Measurements from ENCODE around the gene ADAMTSL3. TPM values are rescaled to one million over a fixed set of nuclear protein-coding genes. Genes with fewer than 3 reads are reported as not detected.

The ADAMTSL3 gene
- total and polyA plus RNA-seq, 3 donors from 2014 or later, result 8.6 to 16.4 (median 9.4) TPM

GRCh38 chr15:83732196-83732595 lies 78.3 kb downstream of the ADAMTSL3 start:
- Histone ChIP-seq H3K36me3 (ENCODE audit: low read depth, missing control alignments) (no peaks in the 10 kb centered on the region), H3K27ac (no peak overlapping the region), H3K9me3 (no peaks in the 10 kb centered on the region), H3K4me3 (no peak overlapping the region), H3K27me3 (no peaks in the 10 kb centered on the region), H3K4me1 (no peaks in the 10 kb centered on the region)
- TF ChIP-seq, protein P1, sequence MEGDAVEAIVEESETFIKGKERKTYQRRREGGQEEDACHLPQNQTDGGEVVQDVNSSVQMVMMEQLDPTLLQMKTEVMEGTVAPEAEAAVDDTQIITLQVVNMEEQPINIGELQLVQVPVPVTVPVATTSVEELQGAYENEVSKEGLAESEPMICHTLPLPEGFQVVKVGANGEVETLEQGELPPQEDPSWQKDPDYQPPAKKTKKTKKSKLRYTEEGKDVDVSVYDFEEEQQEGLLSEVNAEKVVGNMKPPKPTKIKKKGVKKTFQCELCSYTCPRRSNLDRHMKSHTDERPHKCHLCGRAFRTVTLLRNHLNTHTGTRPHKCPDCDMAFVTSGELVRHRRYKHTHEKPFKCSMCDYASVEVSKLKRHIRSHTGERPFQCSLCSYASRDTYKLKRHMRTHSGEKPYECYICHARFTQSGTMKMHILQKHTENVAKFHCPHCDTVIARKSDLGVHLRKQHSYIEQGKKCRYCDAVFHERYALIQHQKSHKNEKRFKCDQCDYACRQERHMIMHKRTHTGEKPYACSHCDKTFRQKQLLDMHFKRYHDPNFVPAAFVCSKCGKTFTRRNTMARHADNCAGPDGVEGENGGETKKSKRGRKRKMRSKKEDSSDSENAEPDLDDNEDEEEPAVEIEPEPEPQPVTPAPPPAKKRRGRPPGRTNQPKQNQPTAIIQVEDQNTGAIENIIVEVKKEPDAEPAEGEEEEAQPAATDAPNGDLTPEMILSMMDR (IDR thresholded peaks at IDR 0.05), result no peak
- DNase-seq, result no peak
- 21 to 26% methylated on average over 1 of the region's 1 CpG for WGBS, 2 donors
- intact Hi-C loops (cut with DNase I; ENCODE audit: low total_unique reads), result no loop called here

DNA sequence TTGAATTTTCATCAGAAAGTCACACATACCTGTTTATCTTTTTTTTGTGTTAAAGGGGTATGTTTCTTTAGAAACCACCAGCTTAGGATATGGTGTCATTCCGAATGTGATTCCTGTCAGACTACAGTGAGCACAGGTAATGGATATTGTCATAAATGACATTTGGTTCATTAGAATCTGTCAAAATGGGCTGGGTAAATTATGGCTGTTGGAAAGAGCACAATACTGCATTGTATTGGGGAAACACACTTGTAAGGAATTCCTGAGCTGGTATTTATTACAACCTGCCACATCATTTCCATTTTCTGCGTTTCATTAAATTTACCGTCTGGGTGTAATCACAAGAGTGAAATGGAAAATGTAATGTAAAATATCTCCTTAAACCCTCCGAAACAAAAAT lies 78.8 kb downstream of the ADAMTSL3 start:
- Histone ChIP-seq H3K4me1 (no peaks in the 10 kb centered on the region), H3K27me3 (no peaks in the 10 kb centered on the region), H3K4me3 (no peak overlapping the region), H3K36me3 (ENCODE audit: low read depth, missing control alignments) (no peaks in the 10 kb centered on the region), H3K9me3 (no peaks in the 10 kb centered on the region), H3K27ac (no peak overlapping the region)
- TF ChIP-seq POLR2A (IDR thresholded peaks at IDR 0.05), result no peak
- TF ChIP-seq, protein P1 (IDR thresholded peaks at IDR 0.05), result no peak
- DNase-seq, result no peak
- 93 to 99% methylated on average over 4 of the region's 4 CpGs for WGBS, 2 donors
- intact Hi-C loops (cut with DNase I; ENCODE audit: low total_unique reads), result no loop called here

- TF ChIP-seq, protein P1 (IDR thresholded peaks at IDR 0.05), result no peak
- no peak for TF ChIP-seq POLR2A (IDR thresholded peaks at IDR 0.05)
- Histone ChIP-seq H3K36me3 (ENCODE audit: low read depth, missing control alignments) (no peaks in the 10 kb centered on the region), H3K9me3 (no peaks in the 10 kb centered on the region), H3K27ac (no peak overlapping the region), H3K4me3 (no peak overlapping the region), H3K27me3 (no peaks in the 10 kb centered on the region), H3K4me1 (no peaks in the 10 kb centered on the region)
- intact Hi-C loops (cut with DNase I; ENCODE audit: low total_unique reads), result no loop called here
- 96 to 98% methylated on average over 2 of the region's 2 CpGs for WGBS, 2 donors
- no peak for DNase-seq
Measured at GRCh38 chr15:83733206-83733605, 79.3 kb downstream of the ADAMTSL3 start.

DNA sequence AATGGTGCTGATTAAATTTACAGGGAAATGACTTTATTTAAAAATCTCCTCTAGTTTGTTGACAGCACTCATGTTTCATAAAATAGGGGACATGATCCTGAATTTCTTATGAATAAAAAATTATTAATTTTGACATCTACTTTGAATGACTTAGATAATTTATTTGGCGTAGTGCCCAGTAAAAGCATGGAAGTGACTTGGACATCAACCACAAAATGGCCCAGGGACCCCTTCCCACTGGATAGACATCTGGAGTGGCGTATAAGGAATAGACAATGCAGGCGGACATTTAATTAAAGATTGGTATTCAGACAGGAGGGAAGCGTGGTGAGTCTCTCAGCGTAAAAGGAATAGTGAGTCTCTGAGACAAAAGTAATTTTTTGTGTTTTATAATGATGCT lies 79.8 kb downstream of the ADAMTSL3 start:
- Histone ChIP-seq H3K4me1 (no peaks in the 10 kb centered on the region), H3K27me3 (no peaks in the 10 kb centered on the region), H3K4me3 (no peak overlapping the region), H3K36me3 (ENCODE audit: low read depth, missing control alignments) (no peaks in the 10 kb centered on the region), H3K9me3 (no peaks in the 10 kb centered on the region), H3K27ac (no peak overlapping the region)
- DNase-seq, result no peak
- no peak for TF ChIP-seq POLR2A (IDR thresholded peaks at IDR 0.05)
- TF ChIP-seq, protein P1 (IDR thresholded peaks at IDR 0.05), result no peak
- 89 to 97% methylated on average over 5 of the region's 5 CpGs for WGBS, 2 donors
- intact Hi-C loops (cut with DNase I; ENCODE audit: low total_unique reads), result no loop called here

DNA sequence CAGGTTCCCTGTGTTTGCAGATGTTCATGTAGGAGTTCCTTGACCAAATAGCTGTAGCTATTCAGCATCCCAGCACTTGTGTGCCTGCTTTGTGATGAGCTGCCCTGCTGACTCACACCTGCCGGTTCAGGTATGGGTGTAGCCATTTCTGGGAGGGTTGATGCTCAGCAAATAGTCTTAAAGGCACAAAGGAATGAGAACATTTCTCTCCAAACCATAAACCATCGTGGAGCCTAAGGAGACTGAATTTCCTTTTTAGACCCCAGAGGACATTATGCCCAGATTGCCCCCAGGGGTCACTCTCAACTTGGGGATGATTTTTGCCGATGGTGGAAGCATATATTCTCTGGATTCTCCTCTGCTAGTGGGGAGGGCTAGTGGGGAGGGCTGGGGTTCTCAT lies 80.6 kb downstream of the ADAMTSL3 start:
- H3K9me3 ChIP-seq, result no peaks in the 10 kb centered on the region
- no peak for DNase-seq
- no peaks in the 10 kb centered on the region for H3K4me1 ChIP-seq
- H3K4me3 ChIP-seq, result no peak overlapping the region
- no peak overlapping the region for H3K27ac ChIP-seq
- intact Hi-C loops (cut with DNase I; ENCODE audit: low total_unique reads), result no loop called here
- no peaks in the 10 kb centered on the region for H3K27me3 ChIP-seq
- no peak for TF ChIP-seq POLR2A (IDR thresholded peaks at IDR 0.05)
- TF ChIP-seq, protein P1 (IDR thresholded peaks at IDR 0.05), result no peak
- 72% methylated on average over 3 of the region's 3 CpGs for WGBS, 2 donors
- no peaks in the 10 kb centered on the region for H3K36me3 ChIP-seq (ENCODE audit: low read depth, missing control alignments)
